ENCODE results near the gene UBA52. TPM values are rescaled to one million over a fixed set of nuclear protein-coding genes. Genes with fewer than 3 reads are reported as not detected.

UBA52 gene
- total and polyA plus RNA-seq, 2 of the 13 experiments (the other 11 are each of a cell fraction or from before 2014, with no cell fraction given), result 959 to 1,782 TPM

DNA sequence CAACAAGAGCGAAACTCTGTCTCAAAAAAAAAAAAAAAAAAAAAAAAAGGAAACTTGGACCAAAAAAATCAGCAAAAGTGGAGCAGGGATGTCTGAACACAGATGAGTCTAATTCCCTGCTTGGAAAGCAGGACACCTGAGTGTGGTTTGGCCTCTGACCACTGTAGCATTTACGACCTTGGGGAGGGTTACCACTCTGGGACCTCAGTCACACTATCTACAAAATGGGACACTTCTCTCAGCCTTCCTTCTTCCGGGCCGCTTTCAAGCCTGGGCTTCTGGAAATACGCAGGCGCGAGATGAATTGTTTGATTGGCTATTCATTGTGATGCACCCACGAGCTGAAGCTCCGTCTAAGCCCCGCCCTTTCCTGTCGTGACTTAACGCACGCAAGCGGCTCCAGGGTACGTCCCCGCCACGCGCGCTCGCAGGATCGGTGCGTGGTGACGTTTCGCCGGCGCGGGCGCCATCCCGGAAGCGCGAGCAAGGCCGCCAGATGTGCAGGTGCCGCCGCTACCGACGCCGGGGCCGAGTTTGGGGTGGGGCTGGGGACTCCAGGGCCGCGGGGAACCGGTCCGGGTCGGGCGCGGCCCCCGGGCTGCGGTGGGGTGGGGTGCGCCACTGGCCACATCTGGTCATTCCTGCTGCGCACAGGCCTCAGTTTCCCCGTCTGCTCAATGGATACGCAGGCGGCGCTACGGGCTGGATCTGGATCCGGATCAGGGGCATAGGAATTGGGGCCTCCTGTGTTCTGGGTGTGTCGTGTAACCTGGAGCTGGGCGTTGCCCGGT, 14.1 kb upstream of the UBA52 start, which contains the start of gene KXD1 (continued):
- TF ChIP-seq, protein P1, sequence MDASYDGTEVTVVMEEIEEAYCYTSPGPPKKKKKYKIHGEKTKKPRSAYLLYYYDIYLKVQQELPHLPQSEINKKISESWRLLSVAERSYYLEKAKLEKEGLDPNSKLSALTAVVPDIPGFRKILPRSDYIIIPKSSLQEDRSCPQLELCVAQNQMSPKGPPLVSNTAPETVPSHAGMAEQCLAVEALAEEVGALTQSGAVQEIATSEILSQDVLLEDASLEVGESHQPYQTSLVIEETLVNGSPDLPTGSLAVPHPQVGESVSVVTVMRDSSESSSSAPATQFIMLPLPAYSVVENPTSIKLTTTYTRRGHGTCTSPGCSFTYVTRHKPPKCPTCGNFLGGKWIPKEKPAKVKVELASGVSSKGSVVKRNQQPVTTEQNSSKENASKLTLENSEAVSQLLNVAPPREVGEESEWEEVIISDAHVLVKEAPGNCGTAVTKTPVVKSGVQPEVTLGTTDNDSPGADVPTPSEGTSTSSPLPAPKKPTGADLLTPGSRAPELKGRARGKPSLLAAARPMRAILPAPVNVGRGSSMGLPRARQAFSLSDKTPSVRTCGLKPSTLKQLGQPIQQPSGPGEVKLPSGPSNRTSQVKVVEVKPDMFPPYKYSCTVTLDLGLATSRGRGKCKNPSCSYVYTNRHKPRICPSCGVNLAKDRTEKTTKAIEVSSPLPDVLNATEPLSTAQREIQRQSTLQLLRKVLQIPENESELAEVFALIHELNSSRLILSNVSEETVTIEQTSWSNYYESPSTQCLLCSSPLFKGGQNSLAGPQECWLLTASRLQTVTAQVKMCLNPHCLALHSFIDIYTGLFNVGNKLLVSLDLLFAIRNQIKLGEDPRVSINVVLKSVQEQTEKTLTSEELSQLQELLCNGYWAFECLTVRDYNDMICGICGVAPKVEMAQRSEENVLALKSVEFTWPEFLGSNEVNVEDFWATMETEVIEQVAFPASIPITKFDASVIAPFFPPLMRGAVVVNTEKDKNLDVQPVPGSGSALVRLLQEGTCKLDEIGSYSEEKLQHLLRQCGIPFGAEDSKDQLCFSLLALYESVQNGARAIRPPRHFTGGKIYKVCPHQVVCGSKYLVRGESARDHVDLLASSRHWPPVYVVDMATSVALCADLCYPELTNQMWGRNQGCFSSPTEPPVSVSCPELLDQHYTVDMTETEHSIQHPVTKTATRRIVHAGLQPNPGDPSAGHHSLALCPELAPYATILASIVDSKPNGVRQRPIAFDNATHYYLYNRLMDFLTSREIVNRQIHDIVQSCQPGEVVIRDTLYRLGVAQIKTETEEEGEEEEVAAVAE (CRISPR knock-in tag; IDR thresholded peaks at IDR 0.05; ENCODE audit: borderline replicate concordance), result no peak
- no peak for TF ChIP-seq SMYD3 (CRISPR knock-in tag; IDR thresholded peaks at IDR 0.05)
- no peak for TF ChIP-seq MBD4 (IDR thresholded peaks at IDR 0.05; ENCODE audit: borderline replicate concordance, low read length)
- TF ChIP-seq ZBTB33 (CRISPR knock-in tag; IDR thresholded peaks at IDR 0.05), result peak; percentile 11; the same call in 1 of the 2 replicates
- no peak for TF ChIP-seq HIVEP1 (CRISPR knock-in tag; IDR thresholded peaks at IDR 0.05)
- no peak for TF ChIP-seq SRY (CRISPR knock-in tag; IDR thresholded peaks at IDR 0.05)
- TF ChIP-seq KDM1A (CRISPR knock-in tag; IDR thresholded peaks at IDR 0.05), result peak; percentile 100
- TF ChIP-seq CREB1 (IDR thresholded peaks at IDR 0.05), result peak; percentile 81
- TF ChIP-seq CREB1 (CRISPR knock-in tag; IDR thresholded peaks at IDR 0.05), result peak; percentile 89
- peak; percentile 67; the same call in 1 of the 2 replicates for TF ChIP-seq FOXC1 (CRISPR knock-in tag; IDR thresholded peaks at IDR 0.05; ENCODE audit: borderline replicate concordance)
- peak; percentile 93 for TF ChIP-seq GABPB1 (CRISPR knock-in tag; IDR thresholded peaks at IDR 0.05)
- no peak for TF ChIP-seq ZNF766 (CRISPR knock-in tag; IDR thresholded peaks at IDR 0.05; ENCODE audit: borderline replicate concordance)
- no peak for TF ChIP-seq ZNF75D (CRISPR knock-in tag; IDR thresholded peaks at IDR 0.05; ENCODE audit: borderline replicate concordance)
- TF ChIP-seq, protein P2, sequence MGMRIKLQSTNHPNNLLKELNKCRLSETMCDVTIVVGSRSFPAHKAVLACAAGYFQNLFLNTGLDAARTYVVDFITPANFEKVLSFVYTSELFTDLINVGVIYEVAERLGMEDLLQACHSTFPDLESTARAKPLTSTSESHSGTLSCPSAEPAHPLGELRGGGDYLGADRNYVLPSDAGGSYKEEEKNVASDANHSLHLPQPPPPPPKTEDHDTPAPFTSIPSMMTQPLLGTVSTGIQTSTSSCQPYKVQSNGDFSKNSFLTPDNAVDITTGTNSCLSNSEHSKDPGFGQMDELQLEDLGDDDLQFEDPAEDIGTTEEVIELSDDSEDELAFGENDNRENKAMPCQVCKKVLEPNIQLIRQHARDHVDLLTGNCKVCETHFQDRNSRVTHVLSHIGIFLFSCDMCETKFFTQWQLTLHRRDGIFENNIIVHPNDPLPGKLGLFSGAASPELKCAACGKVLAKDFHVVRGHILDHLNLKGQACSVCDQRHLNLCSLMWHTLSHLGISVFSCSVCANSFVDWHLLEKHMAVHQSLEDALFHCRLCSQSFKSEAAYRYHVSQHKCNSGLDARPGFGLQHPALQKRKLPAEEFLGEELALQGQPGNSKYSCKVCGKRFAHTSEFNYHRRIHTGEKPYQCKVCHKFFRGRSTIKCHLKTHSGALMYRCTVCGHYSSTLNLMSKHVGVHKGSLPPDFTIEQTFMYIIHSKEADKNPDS (CRISPR knock-in tag; IDR thresholded peaks at IDR 0.05), result no peak
- no peak for TF ChIP-seq ATM (IDR thresholded peaks at IDR 0.05; ENCODE audit: borderline replicate concordance)
- TF ChIP-seq MAF1 (CRISPR knock-in tag; IDR thresholded peaks at IDR 0.05; ENCODE audit: borderline replicate concordance), result no peak
- peak; percentile 29; the same call in 1 of the 2 replicates for TF ChIP-seq ZNF776 (CRISPR knock-in tag; IDR thresholded peaks at IDR 0.05)
- TF ChIP-seq ZNF317 (CRISPR knock-in tag; IDR thresholded peaks at IDR 0.05), result no peak
- TF ChIP-seq NFE2L1 (CRISPR knock-in tag; IDR thresholded peaks at IDR 0.05; ENCODE audit: borderline replicate concordance), result no peak
- no peak for TF ChIP-seq ZNF468 (CRISPR knock-in tag; IDR thresholded peaks at IDR 0.05)
- TF ChIP-seq, protein P3, sequence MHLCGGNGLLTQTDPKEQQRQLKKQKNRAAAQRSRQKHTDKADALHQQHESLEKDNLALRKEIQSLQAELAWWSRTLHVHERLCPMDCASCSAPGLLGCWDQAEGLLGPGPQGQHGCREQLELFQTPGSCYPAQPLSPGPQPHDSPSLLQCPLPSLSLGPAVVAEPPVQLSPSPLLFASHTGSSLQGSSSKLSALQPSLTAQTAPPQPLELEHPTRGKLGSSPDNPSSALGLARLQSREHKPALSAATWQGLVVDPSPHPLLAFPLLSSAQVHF (CRISPR knock-in tag; IDR thresholded peaks at IDR 0.05), result no peak
